HG03159 (cell line): ENCODE results near the gene NKD1.

Experiments
- ATAC-seq: cut with Tn5 transposase; IDR thresholded peaks from one replicate; pipeline ENCODE4 v1.9.1; 2021; ENCODE audit warnings: mild to moderate bottlenecking, moderate library complexity; ENCODE audit not compliant: unreplicated experiment

Gene NKD1

DNA sequence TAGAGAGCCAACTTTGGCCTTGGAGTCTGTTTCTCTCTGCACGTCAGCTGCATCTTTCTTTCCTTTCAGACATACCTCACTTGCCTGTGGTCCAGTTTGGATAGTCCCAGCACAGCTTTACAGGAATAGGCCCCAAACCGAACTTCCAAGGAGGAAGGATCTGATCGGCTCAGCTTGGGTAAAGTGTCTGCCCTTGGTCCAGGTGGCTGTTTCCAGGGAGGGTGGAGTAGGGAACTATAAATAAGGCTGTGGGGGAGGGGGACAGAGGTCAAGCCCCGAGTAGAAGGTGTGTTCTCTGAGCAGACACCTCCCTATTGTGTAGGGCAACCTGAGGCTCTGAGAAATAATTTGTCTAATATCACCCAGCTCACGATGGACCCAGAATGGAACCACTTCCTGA lies 29.2 kb upstream of the NKD1 start:
- no peak for ATAC-seq

DNA sequence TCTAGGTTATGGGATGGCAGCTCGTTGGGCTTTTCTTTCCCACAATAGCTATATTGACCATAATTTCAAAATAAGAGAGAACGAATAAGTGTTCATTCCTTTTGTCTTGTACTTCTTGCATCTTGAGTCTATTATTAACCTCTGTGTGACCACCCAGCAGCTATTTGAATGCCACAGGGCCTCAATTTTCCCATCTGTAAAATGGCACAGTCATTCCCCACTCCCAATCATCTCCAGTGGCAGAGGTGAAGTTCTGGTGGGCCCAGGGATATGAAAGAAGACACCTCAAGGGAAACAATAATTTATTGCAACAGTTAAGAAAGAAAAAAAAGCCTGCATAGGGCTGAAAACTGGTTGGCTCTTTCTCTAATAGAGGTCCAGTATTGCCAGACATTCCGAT lies 28.6 kb upstream of the NKD1 start:
- no peak for ATAC-seq

DNA sequence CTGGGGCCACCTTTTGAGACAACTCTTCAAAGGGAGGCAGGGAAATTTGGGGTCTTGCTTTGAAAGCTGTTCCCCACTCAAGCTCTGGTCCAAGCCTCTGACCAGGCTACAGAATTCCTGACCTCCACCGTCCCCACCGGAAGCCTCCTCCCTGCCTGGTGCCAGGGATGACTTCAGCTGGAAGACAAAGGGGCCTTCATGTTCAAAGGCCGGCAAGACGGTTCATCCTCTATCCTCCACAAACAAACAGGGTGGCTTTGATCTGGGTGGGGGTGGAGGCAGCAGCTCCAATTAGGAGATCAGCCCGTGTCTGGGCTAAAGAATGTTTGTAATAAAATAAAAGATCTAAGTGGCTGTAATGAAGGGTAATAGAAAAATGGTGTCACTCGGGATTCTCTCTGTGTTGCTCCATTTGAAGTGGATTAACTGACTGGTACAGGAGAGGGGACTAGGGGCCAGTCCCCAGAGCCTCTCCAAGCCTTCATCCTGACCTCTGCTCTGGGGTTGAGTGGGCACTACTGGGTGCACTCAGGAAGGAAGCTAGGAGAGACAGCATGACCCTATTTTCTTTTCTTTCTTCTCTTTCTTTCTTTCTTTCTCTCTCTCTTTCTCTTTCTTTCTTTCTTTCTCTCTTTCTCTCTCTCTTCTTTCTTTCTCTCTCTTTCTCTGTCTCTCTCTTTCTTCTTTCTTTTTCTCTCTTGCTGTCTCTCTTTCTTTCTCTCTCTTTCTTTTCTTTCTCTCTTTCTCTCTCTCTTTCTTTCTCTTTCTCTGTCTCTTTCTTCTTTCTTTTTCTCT lies 27.5 kb upstream of the NKD1 start:
- no peak for ATAC-seq

DNA sequence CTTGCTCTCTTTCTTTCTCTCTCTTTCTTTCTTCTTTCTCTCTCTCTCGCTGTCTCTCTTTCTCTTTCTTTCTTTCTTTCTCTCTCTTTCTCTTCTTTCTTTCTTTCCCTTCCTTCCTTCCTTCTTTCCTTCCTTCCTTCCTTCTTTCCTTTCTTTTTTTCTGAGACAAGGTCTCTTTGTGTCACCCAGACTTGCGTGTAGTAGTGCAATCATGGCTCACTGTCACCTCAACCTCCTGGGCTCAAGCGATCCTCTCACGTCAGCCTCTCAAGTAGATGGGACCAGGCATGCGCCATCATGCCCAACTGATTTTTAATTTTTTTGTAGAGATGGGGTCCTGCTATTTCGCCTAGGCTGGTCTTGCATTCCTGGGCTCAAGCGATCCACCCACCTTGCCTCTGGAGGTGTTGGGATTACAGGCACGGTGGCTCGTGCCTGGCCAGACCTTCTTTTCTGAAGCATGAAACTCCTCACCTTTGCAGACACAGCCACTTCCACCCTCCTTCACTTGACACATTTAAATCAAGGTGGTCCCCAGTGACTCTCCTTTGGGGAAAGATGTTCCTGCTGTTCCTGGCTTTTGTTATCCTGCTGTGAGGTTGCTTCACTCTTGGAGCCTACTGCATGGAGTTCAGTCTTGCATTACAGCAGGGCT lies 26.8 kb upstream of the NKD1 start:
- ATAC-seq, result no peak

DNA sequence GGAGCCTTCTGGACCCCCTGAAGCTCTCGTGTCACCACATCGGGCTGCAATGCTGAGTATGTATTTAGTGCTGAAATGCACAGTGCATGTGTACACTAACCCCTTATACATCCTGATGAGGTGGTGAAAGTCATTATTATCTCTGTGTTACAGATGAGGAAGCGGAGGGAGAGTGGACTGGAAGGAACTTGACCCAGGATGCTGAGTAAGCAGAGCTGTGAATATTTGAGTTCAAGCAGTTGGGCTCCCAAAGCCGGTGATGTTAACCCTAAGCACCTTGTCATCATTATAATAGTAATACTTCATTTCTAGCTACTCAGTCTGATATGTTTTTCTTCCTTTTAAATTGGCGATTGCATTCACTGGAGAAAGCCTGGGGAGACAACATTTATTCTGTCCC lies 25.9 kb upstream of the NKD1 start:
- ATAC-seq, result no peak

DNA sequence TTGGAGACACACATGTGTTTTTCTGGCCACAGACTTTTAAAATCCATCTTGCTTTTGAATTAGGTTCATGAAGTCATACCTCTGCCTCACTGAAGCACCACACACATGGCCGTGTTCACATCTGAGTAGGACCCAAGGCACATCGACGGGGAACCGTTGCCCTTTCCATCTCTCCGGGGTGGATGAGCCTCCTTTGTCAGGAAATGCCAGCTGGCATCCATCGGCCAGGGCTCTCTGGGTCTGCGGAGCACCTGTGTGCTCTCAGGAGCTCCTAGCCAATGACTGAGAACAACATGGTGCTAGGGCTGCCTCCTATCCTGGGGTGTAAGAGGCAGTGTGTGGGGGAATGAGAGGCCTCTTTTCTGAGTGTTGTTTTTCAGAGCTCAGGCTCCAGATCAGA lies 24.5 kb upstream of the NKD1 start:
- no peak for ATAC-seq

DNA sequence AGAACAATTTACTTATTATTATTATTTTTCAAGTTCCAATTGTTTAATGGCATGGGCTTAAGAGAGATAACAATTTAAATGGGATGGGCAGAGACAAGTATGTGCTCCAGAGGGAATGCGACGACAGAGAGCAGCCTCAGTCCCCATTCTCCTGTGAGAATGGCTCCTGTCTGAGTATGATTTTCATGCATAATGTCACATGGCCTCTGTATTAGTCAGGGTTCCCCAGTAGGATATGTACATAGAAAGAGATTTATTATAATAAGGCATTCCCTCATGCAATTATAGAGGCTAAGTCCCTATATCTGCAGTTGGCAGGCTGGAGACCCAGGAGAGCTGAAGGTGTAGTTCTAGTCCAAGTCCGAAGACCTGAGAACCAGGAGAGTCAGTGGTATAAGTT lies 22.9 kb upstream of the NKD1 start:
- ATAC-seq, result no peak

DNA sequence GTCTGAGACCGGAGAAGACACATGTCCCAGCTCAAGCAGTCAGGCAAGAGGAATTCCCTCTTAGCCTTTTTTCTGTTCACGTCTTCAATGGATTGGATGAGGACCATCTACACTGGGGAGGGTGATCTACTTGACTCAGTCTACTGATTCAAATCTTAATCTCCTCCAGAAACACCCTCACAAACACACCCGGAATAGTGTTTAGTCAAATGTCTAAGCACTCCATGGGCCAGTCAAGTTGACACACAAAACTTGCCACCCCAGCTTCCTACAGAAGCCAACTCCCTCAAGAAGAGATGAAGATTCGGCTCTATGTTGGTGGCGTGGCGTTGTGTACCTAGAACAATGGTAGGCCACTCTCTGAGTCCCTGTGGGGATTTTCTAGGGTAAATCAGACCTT lies 22.5 kb upstream of the NKD1 start:
- ATAC-seq, result no peak

DNA sequence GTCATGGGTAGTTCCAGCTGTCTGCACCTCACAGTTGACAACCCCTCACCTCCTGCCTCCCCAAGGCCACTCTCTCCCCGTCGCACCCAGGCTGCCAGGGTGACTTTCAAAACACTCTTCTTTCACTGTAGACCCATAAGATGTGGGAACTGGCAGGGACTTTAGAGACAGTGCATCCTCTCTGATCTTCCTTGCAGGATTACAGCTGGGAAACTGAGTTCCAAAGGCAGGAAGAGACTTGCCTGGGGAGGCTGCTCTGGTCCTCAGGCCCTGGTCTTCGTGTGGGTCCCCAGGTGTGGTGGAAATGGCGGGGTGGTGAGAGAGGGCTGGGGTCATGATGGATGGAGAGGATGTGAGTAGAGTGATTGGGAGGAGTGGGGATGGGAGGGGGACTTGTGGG lies 21.9 kb upstream of the NKD1 start:
- no peak for ATAC-seq

DNA sequence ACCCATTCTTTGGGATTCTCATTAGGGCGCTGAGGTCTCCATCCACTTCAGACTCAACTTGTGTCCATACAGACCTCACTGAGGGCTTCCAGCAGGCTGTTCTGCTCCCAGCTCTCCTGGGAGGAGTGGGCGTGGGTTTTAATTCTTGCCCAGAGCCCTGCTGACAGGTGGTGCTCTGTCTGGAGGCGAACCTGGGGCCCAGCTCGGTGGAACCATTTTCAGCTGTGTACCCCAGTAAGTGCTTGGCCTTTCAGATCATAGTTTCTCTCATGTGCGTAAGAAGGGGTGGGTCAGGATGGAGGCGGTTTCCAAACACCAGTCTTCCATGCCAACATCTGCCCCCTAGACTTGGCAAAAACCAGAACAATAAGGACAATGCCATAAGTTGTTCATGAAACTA lies 21.4 kb upstream of the NKD1 start:
- ATAC-seq, result no peak

DNA sequence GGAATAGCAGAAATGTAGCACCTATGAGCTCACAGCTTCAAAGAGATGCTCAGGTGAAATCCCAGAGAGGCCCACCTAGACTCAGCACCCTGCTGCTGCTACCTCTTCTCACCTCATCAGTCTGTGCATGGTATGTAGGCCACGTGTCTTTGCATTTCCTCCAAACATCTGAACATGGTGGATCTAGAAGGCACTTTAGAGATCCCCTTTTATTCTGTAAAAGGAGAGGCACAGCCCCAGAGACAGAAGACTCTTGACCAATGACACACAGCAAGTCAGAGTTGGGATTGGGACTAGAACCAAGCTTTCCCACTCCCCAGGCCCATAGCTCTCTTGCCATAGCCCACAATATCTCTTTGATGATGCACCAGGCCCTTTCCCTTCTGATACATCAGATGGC lies 19.4 kb upstream of the NKD1 start:
- ATAC-seq, result no peak

DNA sequence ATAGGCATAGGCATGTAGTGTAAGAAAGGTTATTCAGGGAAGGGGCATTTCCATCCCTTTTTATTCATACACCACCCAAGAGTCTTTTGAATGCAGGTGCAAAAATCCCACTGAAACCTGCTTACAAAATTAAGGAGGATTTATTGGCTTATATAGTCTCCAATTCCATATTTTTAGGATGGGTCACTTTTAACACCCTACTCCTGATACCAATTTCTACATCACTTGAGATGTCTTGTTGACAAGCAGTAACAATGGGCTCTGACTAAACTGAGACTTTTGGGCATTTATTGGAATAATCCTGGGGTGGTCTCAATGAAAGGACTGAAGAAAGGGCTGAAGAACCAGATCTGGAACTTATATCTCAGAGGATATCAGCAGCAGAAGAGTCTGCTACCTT lies 18.9 kb upstream of the NKD1 start:
- ATAC-seq, result no peak

DNA sequence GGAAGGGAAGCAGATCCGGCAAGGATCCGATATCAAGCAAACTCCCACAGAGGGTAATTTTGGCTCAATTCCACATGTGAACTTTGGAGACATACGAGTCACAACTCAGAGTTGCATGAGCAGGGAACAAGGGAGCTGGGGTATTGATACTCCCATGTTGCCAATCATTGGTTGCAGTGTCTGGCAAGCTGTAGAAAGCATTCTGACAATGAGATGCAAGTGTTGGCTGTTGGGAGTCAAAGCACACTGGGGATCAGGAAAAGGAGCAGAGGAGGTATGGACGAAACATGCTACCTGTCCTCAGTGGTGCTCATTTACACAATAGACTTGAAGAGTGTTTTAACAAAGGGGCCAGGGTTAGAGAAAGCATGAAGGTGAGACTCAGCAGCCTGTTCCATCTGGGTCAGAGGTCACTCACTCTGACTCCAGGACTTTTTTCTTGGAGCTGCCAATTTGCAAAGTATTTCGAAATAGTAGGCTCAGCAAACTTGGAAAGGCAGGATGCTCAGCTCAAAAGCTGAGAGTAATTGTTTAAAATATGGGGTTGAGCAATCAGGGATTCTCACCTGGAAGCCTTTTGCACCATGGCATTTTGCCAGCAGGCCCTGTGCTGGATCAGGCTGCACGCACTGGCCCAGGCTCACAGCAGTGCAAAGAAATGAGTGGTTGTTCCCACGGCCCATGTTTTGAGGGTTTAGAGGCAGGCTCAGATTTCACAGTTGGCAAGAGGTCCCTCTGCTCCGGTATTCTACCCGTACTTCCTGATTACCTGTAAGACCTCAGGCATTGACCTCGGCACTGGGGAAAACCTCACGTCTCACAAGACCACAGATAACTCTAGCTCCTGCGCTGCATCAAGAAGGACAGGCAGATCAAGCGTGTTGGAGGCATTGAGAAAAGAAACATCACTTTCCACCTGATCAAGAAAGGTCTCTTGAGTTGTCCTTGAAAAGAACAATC lies 17.6 kb upstream of the NKD1 start:
- no peak for ATAC-seq

DNA sequence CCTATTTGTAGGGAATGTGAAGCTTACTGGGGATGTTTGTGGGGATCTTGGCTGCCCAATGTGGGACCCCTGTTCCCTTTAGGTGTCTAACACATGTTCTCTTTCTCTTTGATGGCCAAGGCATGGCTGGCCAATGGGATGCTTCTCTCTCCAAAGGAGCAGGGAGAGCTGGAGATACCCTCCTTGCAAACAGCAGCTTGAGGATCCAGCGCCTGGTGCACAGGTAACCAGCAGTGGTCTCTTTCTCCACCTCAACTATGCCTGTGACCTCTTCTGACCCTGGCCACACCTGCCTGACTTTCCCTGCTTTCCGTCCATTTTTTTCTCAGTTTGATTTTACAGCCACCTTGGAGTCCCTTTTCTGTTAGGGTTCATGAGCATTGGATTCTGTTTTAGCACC lies 16.8 kb upstream of the NKD1 start:
- ATAC-seq, result no peak

DNA sequence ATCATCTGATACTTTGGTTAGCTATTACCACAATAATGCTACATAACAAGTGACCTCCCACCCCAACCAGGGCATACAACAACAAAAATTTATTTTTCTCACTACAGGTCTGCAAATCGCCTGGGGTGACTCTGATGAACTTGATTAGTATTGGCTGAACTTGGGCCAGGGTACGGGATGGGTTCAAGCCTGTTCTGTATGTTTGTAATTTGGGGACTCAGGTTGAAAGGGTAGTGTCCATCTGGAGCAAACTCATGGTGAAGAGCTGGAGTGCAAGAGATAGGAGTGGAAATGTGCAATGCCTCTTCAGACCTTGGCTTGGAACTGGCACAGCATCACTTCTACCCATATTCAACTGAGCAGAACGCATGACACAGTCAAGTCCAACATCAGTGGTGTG lies 16.3 kb upstream of the NKD1 start:
- ATAC-seq, result no peak

DNA sequence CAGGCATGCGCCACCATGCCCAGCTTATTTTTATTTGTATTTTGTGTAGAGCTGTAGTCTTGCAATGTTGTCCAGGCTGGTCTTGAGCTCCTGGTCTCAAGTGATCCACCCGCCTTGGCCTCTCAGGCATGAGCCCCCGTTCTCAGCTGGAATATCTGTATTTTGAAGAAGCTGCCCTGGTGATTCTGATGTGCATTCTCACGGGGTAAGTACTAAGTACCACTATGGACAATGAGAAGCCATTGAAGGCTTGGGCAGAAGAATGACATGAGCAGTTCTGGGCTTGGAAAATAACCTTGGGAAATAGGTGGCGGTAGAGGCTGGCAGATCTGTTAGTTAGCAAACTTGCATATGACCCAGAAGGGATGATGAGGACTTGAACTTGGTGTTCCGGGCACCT lies 15.6 kb upstream of the NKD1 start:
- no peak for ATAC-seq

DNA sequence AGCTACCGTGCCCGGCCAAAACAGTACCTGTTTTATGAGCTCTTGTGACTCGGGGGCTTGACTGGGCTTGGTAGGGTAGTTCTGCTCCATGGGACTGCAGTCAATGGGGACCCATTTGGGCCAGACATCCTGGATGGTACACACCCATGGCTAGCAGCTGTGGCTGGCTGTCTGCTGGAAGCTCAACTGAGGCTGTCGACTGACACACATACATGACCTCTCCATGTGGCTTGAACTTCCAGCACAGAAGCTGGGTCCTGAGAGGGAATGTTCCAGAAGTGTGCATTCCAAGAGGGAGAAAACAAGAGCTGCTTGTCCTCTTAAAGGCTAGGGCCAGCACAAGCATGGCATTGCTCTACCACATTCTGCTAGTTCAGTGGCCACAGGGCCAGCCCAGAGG lies 14.9 kb upstream of the NKD1 start:
- ATAC-seq, result no peak

DNA sequence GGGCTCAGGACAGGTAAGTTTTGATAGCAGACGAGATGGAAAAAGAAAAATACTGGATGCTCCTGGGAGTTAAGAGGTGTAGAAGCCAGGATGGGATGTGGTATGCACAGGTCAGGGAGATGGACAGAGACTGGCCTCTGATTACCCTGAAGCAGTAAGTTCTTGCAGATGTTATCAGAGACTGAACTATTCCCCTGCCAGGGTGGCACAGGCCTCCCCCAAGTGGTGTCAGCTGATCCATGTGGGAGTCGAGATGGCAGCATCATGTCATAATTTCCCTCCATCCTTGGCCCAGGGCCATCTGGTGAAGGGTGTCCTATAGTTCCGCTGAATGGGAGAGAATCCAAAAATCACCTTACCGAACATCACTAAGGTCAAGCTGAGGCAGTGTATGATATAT lies 14.1 kb upstream of the NKD1 start:
- ATAC-seq, result no peak

DNA sequence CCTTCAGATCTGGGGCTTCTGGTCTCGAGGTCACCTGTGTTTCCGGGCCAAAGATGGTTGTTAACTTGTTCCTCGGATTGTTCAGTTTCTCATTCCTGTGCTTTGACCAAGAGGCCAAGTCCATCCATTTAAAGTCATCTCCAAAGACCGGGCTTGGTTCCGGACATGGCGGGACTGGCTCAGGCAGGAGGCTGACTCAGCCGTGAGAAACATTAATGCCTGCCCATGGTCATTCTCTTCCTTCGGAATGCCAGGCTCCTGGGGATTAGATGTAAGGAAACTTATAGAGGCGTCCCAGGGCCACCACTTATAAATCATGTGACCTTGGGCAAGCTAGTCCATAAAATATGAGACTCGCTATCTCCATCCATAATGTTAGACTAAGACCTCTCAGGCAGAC lies 13.6 kb upstream of the NKD1 start:
- ATAC-seq, result no peak

DNA sequence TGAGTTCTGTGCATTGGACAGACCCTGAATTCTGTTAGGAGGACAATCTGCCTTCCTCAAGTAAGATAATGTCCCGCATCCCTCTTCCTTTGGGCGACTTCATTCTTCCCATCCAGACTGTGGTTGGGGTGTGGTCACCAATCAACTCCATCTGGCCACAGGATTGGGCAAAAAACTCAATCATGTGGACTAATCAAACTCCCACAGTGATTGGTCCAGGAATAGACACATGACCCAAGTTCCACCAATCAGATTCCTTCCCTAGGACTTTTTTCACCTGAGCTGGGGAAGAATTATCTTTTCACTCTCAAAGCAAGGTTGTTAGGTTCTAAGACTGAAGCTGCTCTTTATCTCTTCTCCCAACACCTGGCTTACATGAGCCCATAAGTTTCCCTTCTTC lies 13.2 kb upstream of the NKD1 start:
- ATAC-seq, result no peak

DNA sequence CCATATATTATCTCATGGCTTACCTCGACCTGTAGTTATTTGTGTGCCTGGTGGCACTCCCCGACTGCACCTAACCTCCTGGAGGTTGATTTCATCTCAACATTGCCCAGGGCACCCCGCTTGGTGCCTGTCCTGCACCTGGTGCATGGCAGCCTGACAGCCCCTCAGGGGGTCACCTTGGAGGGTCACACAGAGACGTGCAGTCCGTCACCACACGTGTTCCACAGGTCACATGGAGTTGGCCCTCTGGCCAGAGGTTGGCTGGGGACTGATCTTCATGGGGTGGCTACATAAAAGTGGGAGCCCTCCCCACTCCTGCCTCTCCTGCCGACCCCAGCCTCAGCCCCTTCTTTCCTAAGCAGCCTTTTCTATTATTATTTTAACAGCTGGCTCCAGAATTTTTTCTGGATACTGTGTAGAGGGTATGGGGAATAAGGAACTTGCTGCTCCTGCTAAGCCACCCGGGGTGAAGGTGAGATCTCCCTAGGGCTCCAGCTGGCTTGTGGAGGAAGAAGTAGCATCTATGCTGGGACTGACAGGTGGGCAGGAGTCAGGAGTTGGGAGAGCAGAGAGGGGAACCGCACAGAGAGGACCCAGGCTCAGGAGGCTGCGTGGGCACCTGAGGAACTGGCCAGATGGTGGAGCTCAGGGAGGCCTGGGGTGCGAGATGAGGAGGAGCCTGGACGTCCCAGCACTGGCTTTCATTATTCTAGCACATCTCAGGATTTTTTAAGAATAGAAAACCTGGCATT lies 12.5 kb upstream of the NKD1 start:
- no peak for ATAC-seq
